Neural progenitor cell (in vitro differentiated cells): Measurements from ENCODE around the gene IBTK. TPM values are rescaled to one million over a fixed set of nuclear protein-coding genes. Genes with fewer than 3 reads are reported as not detected.
A peak's percentile ranks its signal among the peaks of the same experiment; 100 is the strongest.

Experiments used
- DNase-seq: peaks from one replicate; pipeline ENCODE4 v3.0.0-alpha.2; 2016; ENCODE audit warnings: low spot score
- H2AFZ ChIP-seq: fragments of 200-600 bp; sonication (generic); replicated peaks from 2 replicates; pipeline ENCODE4 v1.6.1; 2016; ENCODE audit warnings: antibody characterized with exemption
- H3F3A ChIP-seq: fragments of 200-600 bp; sonication (generic); 2 replicates; pipeline ENCODE4 v1.6.1; 2016; ENCODE audit warnings: antibody characterized with exemption, low read depth
- H3K27ac ChIP-seq: fragments of 200-600 bp; sonication (generic); 2 replicates; pipeline ENCODE4 v1.5.1; 2016; ENCODE audit warnings: mild to moderate bottlenecking
- H3K27me3 ChIP-seq: fragments of 200-600 bp; sonication (generic); 2 replicates; pipeline ENCODE4 v1.6.1; 2016; ENCODE audit warnings: mild to moderate bottlenecking, moderate library complexity
- H3K36me3 ChIP-seq: fragments of 200-600 bp; sonication (generic); 2 replicates; pipeline ENCODE4 v1.5.1; 2016
- H3K4me1 ChIP-seq: fragments of 200-600 bp; sonication (generic); 2 replicates; pipeline ENCODE4 v1.6.1; 2016; ENCODE audit warnings: mixed run types
- H3K4me2 ChIP-seq: fragments of 200-600 bp; sonication (generic); 2 replicates; pipeline ENCODE4 v1.6.1; 2016
- H3K4me3 ChIP-seq: fragments of 200-600 bp; sonication (generic); 2 replicates; pipeline ENCODE4 v1.5.1; 2016
- H3K79me2 ChIP-seq: fragments of 200-600 bp; sonication (generic); 2 replicates; pipeline ENCODE4 v1.6.1; 2016; ENCODE audit warnings: low read depth
- H3K9ac ChIP-seq: fragments of 200-600 bp; sonication (generic); 2 replicates; pipeline ENCODE4 v1.6.1; 2016
- H3K9me3 ChIP-seq: fragments of 200-600 bp; sonication (generic); 2 replicates; pipeline ENCODE4 v1.5.1; 2016; ENCODE audit warnings: low read depth
- H4K20me1 ChIP-seq: fragments of 200-600 bp; sonication (generic); 2 replicates; pipeline ENCODE4 v1.6.1; 2016; ENCODE audit warnings: low read depth
- H3K27ac Mint-ChIP-seq: 3 replicates; pipeline ENCODE4 v1.8.0; 2021; ENCODE audit warnings: mixed read lengths
- H3K27me3 Mint-ChIP-seq: 2 replicates; pipeline ENCODE4 v1.8.0; 2022; ENCODE audit warnings: low read depth, mild to moderate bottlenecking, inconsistent platforms, moderate library complexity, mixed read lengths; ENCODE audit not compliant: insufficient read depth
- H3K36me3 Mint-ChIP-seq: 3 replicates; pipeline ENCODE4 v1.8.0; 2021; ENCODE audit warnings: mixed read lengths
- H3K4me1 Mint-ChIP-seq: 3 replicates; pipeline ENCODE4 v1.8.0; 2021; ENCODE audit warnings: mixed read lengths
- H3K4me3 Mint-ChIP-seq: 3 replicates; pipeline ENCODE4 v1.8.0; 2021; ENCODE audit warnings: mild to moderate bottlenecking, moderate library complexity, mixed read lengths
- H3K9me3 Mint-ChIP-seq: 3 replicates; pipeline ENCODE4 v1.8.0; 2020; ENCODE audit warnings: mixed read lengths
- CTCF ChIP-seq: fragments of 200-600 bp; sonication (generic); IDR thresholded peaks from 2 replicates; pipeline ENCODE4 v1.5.1; 2017; ENCODE audit warnings: antibody characterized with exemption, mild to moderate bottlenecking
- EZH2 ChIP-seq: fragments of 200-600 bp; sonication (generic); IDR thresholded peaks from 2 replicates; pipeline ENCODE4 v1.6.1; 2017; ENCODE audit warnings: antibody characterized with exemption, mild to moderate bottlenecking, moderate library complexity
- EZH2phosphoT487 ChIP-seq: fragments of 200-600 bp; sonication (generic); IDR thresholded peaks from 2 replicates; pipeline ENCODE4 v1.6.1; 2017; ENCODE audit warnings: antibody characterized with exemption
- total RNA-seq: library from RNA; depleted of rRNA; stranded (reverse); fragments of >200 nt; gene quantifications from 2 replicates; pipeline ENCODE4 v1.2.3, GENCODE V29; 2015; ENCODE audit warnings: low replicate concordance

Gene IBTK
- total RNA-seq, 1 donor from 2014 or later = 33.7 TPM

- peak; percentile 80 for DNase-seq
- Histone ChIP-seq H3K4me2 (peak overlapping the region; percentile 62), H3K4me1 (peaks cover 22% of the 10 kb centered on the region), H4K20me1 (peaks cover 6% of the 10 kb centered on the region), H3K4me3 (no peak overlapping the region), H3K9me3 (peaks cover 4% of the 10 kb centered on the region), H3F3A (peaks cover 21% of the 10 kb centered on the region), H3K36me3 (no peaks in the 10 kb centered on the region), H3K9ac (no peak overlapping the region), H2AFZ (no peak overlapping the region), H3K27me3 (no peaks in the 10 kb centered on the region), H3K79me2 (peaks cover 96% of the 10 kb centered on the region), H3K27ac (peak overlapping the region; percentile 23)
- Mint-ChIP-seq H3K4me1 (peaks cover 17% of the 10 kb centered on the region), H3K4me3 (peak overlapping the region; percentile 9), H3K27ac (no peak overlapping the region), H3K27me3 (no peaks in the 10 kb centered on the region), H3K9me3 (peaks cover 18% of the 10 kb centered on the region), H3K36me3 (peaks cover 47% of the 10 kb centered on the region)
- TF ChIP-seq EZH2phosphoT487 = no peak
- no peak for TF ChIP-seq CTCF
- no peak for TF ChIP-seq EZH2
These were observed 7.4 kb downstream of the IBTK start for GRCh38 chr6:82240186-82240585.

GRCh38 chr6:82239597-82239996 lies 7.9 kb downstream of the IBTK start:
- peaks cover 21% of the 10 kb centered on the region for H3K4me1 ChIP-seq
- H3K36me3 ChIP-seq = no peaks in the 10 kb centered on the region
- TF ChIP-seq EZH2 (no peak), EZH2phosphoT487 (no peak), CTCF (no peak)
- H3K4me3 ChIP-seq = no peak overlapping the region
- peak overlapping the region; percentile 62 for H3K4me2 ChIP-seq
- Mint-ChIP-seq H3K27ac (no peak overlapping the region), H3K36me3 (peaks cover 42% of the 10 kb centered on the region), H3K9me3 (peaks cover 17% of the 10 kb centered on the region), H3K27me3 (no peaks in the 10 kb centered on the region), H3K4me1 (peaks cover 13% of the 10 kb centered on the region), H3K4me3 (no peak overlapping the region)
- DNase-seq = no peak
- no peak overlapping the region for H3K9ac ChIP-seq
- peaks cover 21% of the 10 kb centered on the region for H3F3A ChIP-seq
- no peak overlapping the region for H2AFZ ChIP-seq
- peak overlapping the region; percentile 23 for H3K27ac ChIP-seq
- peaks cover 6% of the 10 kb centered on the region for H4K20me1 ChIP-seq
- H3K9me3 ChIP-seq = peaks cover 4% of the 10 kb centered on the region
- peaks cover 93% of the 10 kb centered on the region for H3K79me2 ChIP-seq
- no peaks in the 10 kb centered on the region for H3K27me3 ChIP-seq

GRCh38 chr6:82237013-82237412 lies 10.5 kb downstream of the IBTK start:
- Histone ChIP-seq H3K9me3 (peaks cover 4% of the 10 kb centered on the region), H3K27ac (no peak overlapping the region), H3K4me2 (no peak overlapping the region), H3F3A (peaks cover 21% of the 10 kb centered on the region), H3K9ac (no peak overlapping the region), H3K4me3 (no peak overlapping the region), H2AFZ (no peak overlapping the region), H3K79me2 (peaks cover 72% of the 10 kb centered on the region), H4K20me1 (peaks cover 6% of the 10 kb centered on the region), H3K36me3 (no peaks in the 10 kb centered on the region), H3K4me1 (peaks cover 15% of the 10 kb centered on the region), H3K27me3 (no peaks in the 10 kb centered on the region)
- Mint-ChIP-seq H3K9me3 (peaks cover 7% of the 10 kb centered on the region), H3K36me3 (peaks cover 32% of the 10 kb centered on the region), H3K27me3 (no peaks in the 10 kb centered on the region), H3K27ac (no peak overlapping the region), H3K4me1 (peaks cover 9% of the 10 kb centered on the region), H3K4me3 (no peak overlapping the region)
- DNase-seq = no peak
- no peak for TF ChIP-seq EZH2phosphoT487
- no peak for TF ChIP-seq EZH2
- TF ChIP-seq CTCF = no peak
